Stimulated activated CD8-positive, alpha-beta memory T cell treated with anti-CD3 and anti-CD28 coated beads, Interleukin-15, amount 100 ng/mL, for 4 hours (primary cell): ENCODE data around the gene BLNK.
"Not testable (repeated sequence)": the region's sequence is repeated elsewhere in the genome, so short reads cannot be mapped to it uniquely, and the experiment has no call there.

Source experiments
- DNase-seq, 2 donors: peaks; one replicate each; pipeline ENCODE4 v3.0.0-alpha.2; 2020; ENCODE audit warnings: low read depth in 2 of 2

BLNK gene

DNA sequence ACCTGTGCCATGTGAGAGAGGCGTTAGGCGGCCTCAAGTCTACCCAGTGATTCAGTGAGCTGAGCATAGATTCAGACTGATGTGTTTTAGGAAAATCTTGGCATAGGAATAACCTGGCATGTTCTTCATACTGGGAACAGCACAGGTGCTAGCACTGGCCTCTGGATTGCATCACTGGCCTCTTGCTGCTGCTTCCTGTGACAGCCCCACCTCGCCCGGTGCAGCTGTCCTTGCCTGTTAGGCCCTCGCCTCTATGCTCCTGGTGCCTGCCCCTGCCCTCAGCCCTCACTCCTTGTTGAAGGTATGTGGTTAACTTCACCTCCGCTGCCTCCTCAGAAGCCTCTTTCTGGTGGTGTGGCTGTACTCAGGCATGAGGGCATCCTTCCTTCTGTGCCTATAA is 46.2 kb downstream of the BLNK start:
- no peak for DNase-seq

GRCh38 chr10:96222908-96223307 is 48.5 kb downstream of the BLNK start:
- DNase-seq: no peak

GRCh38 chr10:96222441-96222840 is 48.9 kb downstream of the BLNK start:
- DNase-seq: no peak

- DNase-seq: no peak
Measured at GRCh38 chr10:96218826-96219225, 52.5 kb downstream of the BLNK start.

GRCh38 chr10:96217711-96218110 is 53.7 kb downstream of the BLNK start:
- DNase-seq: no peak

- no peak for DNase-seq
Measured at GRCh38 chr10:96216775-96217174, 54.6 kb downstream of the BLNK start.

- DNase-seq: no peak
Measured at GRCh38 chr10:96212911-96213310, 58.5 kb downstream of the BLNK start.

- DNase-seq: no peak
Measured at GRCh38 chr10:96211764-96212163, 59.6 kb downstream of the BLNK start.

DNA sequence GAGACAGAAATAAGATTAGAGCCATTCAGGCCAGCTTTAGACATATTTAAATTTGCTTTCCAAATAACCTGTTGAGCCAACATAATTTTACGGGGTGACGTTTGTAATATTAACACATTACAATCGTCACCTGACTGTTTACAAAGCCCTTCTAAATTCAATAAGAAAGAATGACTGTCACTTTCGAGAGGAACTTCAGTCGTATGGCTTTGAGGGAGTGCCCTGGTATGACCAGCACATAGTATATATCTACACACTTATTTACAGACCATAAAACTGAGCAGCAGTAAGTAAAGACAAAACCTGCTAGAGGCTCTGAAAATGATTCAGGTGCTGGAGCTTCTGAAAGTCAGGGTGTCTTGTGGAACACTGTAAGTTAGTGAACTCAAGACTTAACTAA is 62.4 kb downstream of the BLNK start:
- no peak for DNase-seq

GRCh38 chr10:96208271-96208670 is 63.1 kb downstream of the BLNK start:
- DNase-seq: no peak

GRCh38 chr10:96205580-96205979 is 65.8 kb downstream of the BLNK start:
- DNase-seq: no peak

GRCh38 chr10:96201525-96201924 is 69.8 kb downstream of the BLNK start:
- DNase-seq: no peak

GRCh38 chr10:96189505-96189904 is 81.9 kb downstream of the BLNK start:
- not testable (repeated sequence) for DNase-seq

DNA sequence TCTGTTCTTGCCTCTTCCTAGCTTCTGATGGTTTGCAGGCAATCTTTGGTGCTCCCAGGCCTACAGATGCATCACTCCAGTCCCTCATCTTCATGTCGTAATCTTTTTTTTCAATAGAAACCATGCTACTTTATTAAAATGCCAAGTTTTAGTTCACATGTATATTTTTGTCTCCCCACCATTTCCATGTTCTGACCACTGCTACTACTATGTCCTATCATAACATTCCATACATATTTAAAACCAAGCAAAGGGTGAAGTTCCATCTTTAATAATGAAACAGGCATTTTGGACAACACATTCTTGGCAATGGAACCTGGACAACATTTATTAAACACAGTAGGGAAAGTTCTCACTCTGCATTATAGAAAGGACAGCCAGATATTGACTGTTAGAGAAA is 82.5 kb downstream of the BLNK start:
- no peak for DNase-seq

- DNase-seq: no peak
Measured at GRCh38 chr10:96188421-96188820, 82.9 kb downstream of the BLNK start.

DNA sequence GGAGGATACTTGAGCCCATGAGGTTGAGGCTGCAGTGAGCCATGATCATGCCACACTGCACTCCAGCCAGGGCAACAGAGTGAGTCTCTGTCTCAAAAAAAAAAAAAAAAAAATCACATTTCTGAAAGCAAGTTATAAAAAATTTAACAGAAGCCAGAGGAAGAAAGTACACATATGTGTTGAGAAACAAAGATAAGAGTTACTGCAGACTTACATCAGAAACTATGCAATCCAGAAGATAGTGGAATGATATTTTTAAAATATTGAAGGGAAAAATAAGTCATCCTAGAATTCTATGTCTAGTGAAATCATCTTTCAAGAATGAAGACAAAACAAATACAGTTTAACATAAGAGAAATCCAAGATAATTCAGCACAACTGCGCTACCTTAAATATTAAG is 94.4 kb downstream of the BLNK start:
- no peak for DNase-seq

DNA sequence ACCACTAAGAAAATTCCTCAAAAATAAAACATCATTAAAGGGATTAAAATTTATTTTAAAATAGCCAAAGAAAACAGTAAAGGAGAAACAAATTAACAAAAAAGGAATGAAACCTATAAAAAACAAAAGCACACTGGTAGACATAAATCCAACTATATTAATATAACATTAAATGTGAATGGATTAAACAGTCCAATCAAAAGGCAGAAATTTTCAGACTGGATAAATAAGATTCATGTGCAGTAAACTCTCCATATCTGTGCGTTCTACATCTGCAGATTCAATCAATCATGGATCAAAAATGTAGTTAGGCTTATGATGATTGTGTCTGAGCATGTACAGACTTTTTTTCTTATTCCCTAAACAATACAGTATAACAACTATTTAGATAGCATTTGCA is 98.7 kb downstream of the BLNK start:
- DNase-seq: no peak

GRCh38 chr10:96170230-96170629 is 101.1 kb downstream of the BLNK start:
- DNase-seq: no peak

DNA sequence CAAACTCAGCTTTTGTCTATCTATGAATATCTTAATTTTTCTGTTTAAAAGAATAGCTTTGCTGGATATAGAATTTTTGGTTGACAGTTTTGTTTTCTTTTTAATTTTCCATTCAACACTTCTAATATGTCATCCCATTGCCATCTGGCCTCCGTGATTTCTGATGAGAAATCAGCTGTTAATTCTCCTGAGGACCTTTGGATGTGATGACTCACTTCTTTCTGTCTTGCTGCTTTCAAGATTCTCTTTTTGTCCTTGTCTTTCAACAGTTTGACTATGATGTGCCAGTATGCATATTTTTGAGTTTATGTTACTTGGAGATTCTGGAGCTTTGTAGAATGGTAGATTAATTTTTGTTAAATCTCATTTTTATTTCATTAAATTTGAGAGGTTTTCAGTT is 102.8 kb downstream of the BLNK start:
- no peak for DNase-seq

- DNase-seq: no peak
Measured at GRCh38 chr10:96165726-96166125, 105.6 kb downstream of the BLNK start.

DNA sequence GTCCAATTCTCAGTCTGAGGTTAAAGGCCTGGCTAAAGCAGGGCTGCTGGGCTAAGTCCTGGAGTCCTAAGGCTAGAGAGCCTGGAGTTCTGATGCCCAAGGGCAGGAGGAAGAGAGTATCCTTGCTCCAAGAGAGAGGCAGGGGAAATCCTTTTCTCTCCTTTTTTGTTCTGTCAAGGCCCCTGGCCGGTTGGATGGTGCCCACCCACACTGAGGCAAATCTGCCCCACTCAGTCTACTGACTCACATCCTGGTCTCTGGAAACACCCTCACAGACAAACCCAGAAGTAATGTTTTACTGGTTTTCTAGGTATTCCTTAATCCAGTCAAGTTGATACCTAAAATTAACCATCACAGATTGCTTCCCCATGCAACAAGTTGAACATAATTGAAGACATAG is 118.3 kb downstream of the BLNK start:
- no peak for DNase-seq

DNA sequence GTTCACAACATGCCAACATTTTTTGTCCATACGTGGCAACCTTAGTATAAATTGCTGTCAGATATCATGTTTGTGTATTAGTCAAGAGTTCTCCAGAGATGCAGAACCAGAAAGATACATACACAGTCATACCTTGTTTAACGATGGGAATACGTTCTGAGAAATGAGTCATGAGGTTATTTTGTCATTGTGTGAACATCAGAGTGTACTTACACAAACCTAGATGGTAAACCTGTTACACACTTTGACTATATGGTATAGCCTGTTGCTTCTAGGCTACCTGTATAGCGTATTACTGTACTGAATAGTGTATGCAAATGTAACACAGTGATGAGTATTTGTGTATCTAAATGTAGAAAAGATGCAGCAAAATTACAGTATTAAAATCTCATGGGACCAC is 118.9 kb downstream of the BLNK start:
- no peak for DNase-seq
